Stimulated activated naive CD8-positive, alpha-beta T cell treated with anti-CD3 and anti-CD28 coated beads, Interleukin-15, amount 100 ng/mL, for 72 hours (primary cell): ENCODE results near the gene RILPL1.
A peak's percentile ranks its signal among the peaks of the same experiment; 100 is the strongest.
"Not testable (repeated sequence)": the region's sequence is repeated elsewhere in the genome, so short reads cannot be mapped to it uniquely, and the experiment has no call there.

ENCODE experiments used
- ATAC-seq: fragments of 150-1000 bp; cut with Tn5 transposase; 2 replicates; pipeline ENCODE4 v1.10.0; 2021; ENCODE audit warnings: mild to moderate bottlenecking, moderate library complexity
- DNase-seq, 2 donors: peaks; one replicate each; pipeline ENCODE4 v3.0.0; 2021 to 2022
- H3K27ac Mint-ChIP-seq, 2 donors: one replicate each; pipeline ENCODE4 v1.8.0; 2022; ENCODE audit warnings: mild to moderate bottlenecking in 2 of 2, mixed read lengths in 2 of 2, moderate library complexity in 2 of 2
- H3K27me3 Mint-ChIP-seq: one replicate; pipeline ENCODE4 v1.8.0; 2022; ENCODE audit warnings: mixed read lengths
- H3K4me1 Mint-ChIP-seq: one replicate; pipeline ENCODE4 v1.8.0; 2022; ENCODE audit warnings: mild to moderate bottlenecking, mixed read lengths
- H3K4me3 Mint-ChIP-seq, 2 donors: one replicate each; pipeline ENCODE4 v1.8.0; 2022; ENCODE audit warnings: mild to moderate bottlenecking in 2 of 2, mixed read lengths in 2 of 2, moderate library complexity in 1 of 2
- H3K9me3 Mint-ChIP-seq, 2 donors: one replicate each; pipeline ENCODE4 v1.8.0; 2022; ENCODE audit warnings: mixed read lengths in 2 of 2

The RILPL1 gene

GRCh38 chr12:123540899-123541662 is 7.6 kb upstream of the RILPL1 start:
- Mint-ChIP-seq H3K27me3 (no peaks in the 10 kb centered on the region), H3K9me3 (no peaks in the 10 kb centered on the region), H3K4me3 (no peak overlapping the region), H3K27ac (no peak overlapping the region), H3K4me1 (no peaks in the 10 kb centered on the region)
- no peak for ATAC-seq
- DNase-seq, result no peak

- not testable (repeated sequence) for H3K27me3 Mint-ChIP-seq, DNase-seq, ATAC-seq, H3K4me3 Mint-ChIP-seq, H3K27ac Mint-ChIP-seq, H3K9me3 Mint-ChIP-seq
- peaks cover 17% of the 10 kb centered on the region for H3K4me1 Mint-ChIP-seq
Measured at GRCh38 chr12:123535952-123536351, 2.4 kb upstream of the RILPL1 start.

- Mint-ChIP-seq H3K4me1 (peaks cover 17% of the 10 kb centered on the region), H3K4me3 (peak overlapping the region; percentile 71 to 80), H3K27me3 (no peaks in the 10 kb centered on the region), H3K27ac (peak overlapping the region; percentile 61 to 88), H3K9me3 (no peaks in the 10 kb centered on the region)
- DNase-seq (peak; percentile 20 to 40), ATAC-seq (peak; percentile 70)
Measured at GRCh38 chr12:123532808-123533649, 490 bp downstream of the RILPL1 start.

- peak overlapping the region; percentile 50 to 71 for H3K4me3 Mint-ChIP-seq
- no peaks in the 10 kb centered on the region for H3K9me3 Mint-ChIP-seq
- ATAC-seq (no peak), DNase-seq (no peak)
- no peaks in the 10 kb centered on the region for H3K27me3 Mint-ChIP-seq
- peaks cover 17% of the 10 kb centered on the region for H3K4me1 Mint-ChIP-seq
- no peak overlapping the region for H3K27ac Mint-ChIP-seq
Measured at GRCh38 chr12:123532019-123532418, 1.5 kb downstream of the RILPL1 start.

- Mint-ChIP-seq H3K27me3 (no peaks in the 10 kb centered on the region), H3K4me3 (no peak overlapping the region), H3K4me1 (peaks cover 17% of the 10 kb centered on the region), H3K27ac (no peak overlapping the region), H3K9me3 (no peaks in the 10 kb centered on the region)
- no peak for ATAC-seq
- DNase-seq, result no peak
Measured at GRCh38 chr12:123531091-123531490, 2.4 kb downstream of the RILPL1 start.

- DNase-seq (no peak), ATAC-seq (peak; percentile 27)
- Mint-ChIP-seq H3K27ac (no peak overlapping the region), H3K9me3 (no peaks in the 10 kb centered on the region), H3K4me1 (peaks cover 17% of the 10 kb centered on the region), H3K27me3 (no peaks in the 10 kb centered on the region), H3K4me3 (no peak overlapping the region)
Measured at GRCh38 chr12:123530668-123531067, 2.9 kb downstream of the RILPL1 start.

- no peak for DNase-seq
- no peak overlapping the region for H3K4me3 Mint-ChIP-seq
- H3K4me1 Mint-ChIP-seq, result peaks cover 17% of the 10 kb centered on the region
- no peaks in the 10 kb centered on the region for H3K27me3 Mint-ChIP-seq
- no peaks in the 10 kb centered on the region for H3K9me3 Mint-ChIP-seq
- no peak for ATAC-seq
- no peak overlapping the region for H3K27ac Mint-ChIP-seq
Measured at GRCh38 chr12:123529686-123530085, 3.8 kb downstream of the RILPL1 start.

- H3K27me3 Mint-ChIP-seq, result no peaks in the 10 kb centered on the region
- peaks cover 17% of the 10 kb centered on the region for H3K4me1 Mint-ChIP-seq
- H3K9me3 Mint-ChIP-seq, result no peaks in the 10 kb centered on the region
- ATAC-seq (no peak), DNase-seq (no peak)
- H3K4me3 Mint-ChIP-seq, result no peak overlapping the region
- no peak overlapping the region for H3K27ac Mint-ChIP-seq
Measured at GRCh38 chr12:123528858-123529257, 4.7 kb downstream of the RILPL1 start.

- Mint-ChIP-seq H3K4me1 (peaks cover under 1% of the 10 kb centered on the region), H3K4me3 (no peak overlapping the region), H3K27me3 (no peaks in the 10 kb centered on the region), H3K27ac (no peak overlapping the region), H3K9me3 (no peaks in the 10 kb centered on the region)
- DNase-seq (no peak), ATAC-seq (no peak)
Measured at GRCh38 chr12:123526542-123527080, 6.9 kb downstream of the RILPL1 start.

GRCh38 chr12:123524378-123524777 is 9.1 kb downstream of the RILPL1 start:
- ATAC-seq (no peak), DNase-seq (no peak)
- Mint-ChIP-seq H3K4me3 (no peak overlapping the region), H3K27ac (peak overlapping the region in 1 of 2 donors; percentile 8), H3K9me3 (no peaks in the 10 kb centered on the region), H3K27me3 (no peaks in the 10 kb centered on the region), H3K4me1 (no peaks in the 10 kb centered on the region)

GRCh38 chr12:123523518-123523917 is 10.0 kb downstream of the RILPL1 start:
- H3K27me3 Mint-ChIP-seq, result no peaks in the 10 kb centered on the region
- H3K27ac Mint-ChIP-seq, result no peak overlapping the region
- H3K4me3 Mint-ChIP-seq, result no peak overlapping the region
- no peak for DNase-seq
- no peaks in the 10 kb centered on the region for H3K4me1 Mint-ChIP-seq
- ATAC-seq, result no peak
- no peaks in the 10 kb centered on the region for H3K9me3 Mint-ChIP-seq

- H3K27ac Mint-ChIP-seq, result peak overlapping the region in 1 of 2 donors; percentile 45
- DNase-seq (no peak), ATAC-seq (no peak)
- H3K4me1 Mint-ChIP-seq, result no peaks in the 10 kb centered on the region
- no peaks in the 10 kb centered on the region for H3K27me3 Mint-ChIP-seq
- no peaks in the 10 kb centered on the region for H3K9me3 Mint-ChIP-seq
- no peak overlapping the region for H3K4me3 Mint-ChIP-seq
Measured at GRCh38 chr12:123522164-123522563, 11.4 kb downstream of the RILPL1 start.

GRCh38 chr12:123520567-123521474 is 12.7 kb downstream of the RILPL1 start:
- DNase-seq (no peak), ATAC-seq (no peak)
- H3K27me3 Mint-ChIP-seq, result no peaks in the 10 kb centered on the region
- no peaks in the 10 kb centered on the region for H3K4me1 Mint-ChIP-seq
- H3K9me3 Mint-ChIP-seq, result no peaks in the 10 kb centered on the region
- H3K4me3 Mint-ChIP-seq, result no peak overlapping the region
- no peak overlapping the region for H3K27ac Mint-ChIP-seq

GRCh38 chr12:123519141-123520001 is 14.1 kb downstream of the RILPL1 start:
- peak overlapping the region in 1 of 2 donors; percentile 5 for H3K27ac Mint-ChIP-seq
- H3K4me1 Mint-ChIP-seq, result no peaks in the 10 kb centered on the region
- no peaks in the 10 kb centered on the region for H3K9me3 Mint-ChIP-seq
- no peak for DNase-seq
- no peak for ATAC-seq
- H3K27me3 Mint-ChIP-seq, result no peaks in the 10 kb centered on the region
- H3K4me3 Mint-ChIP-seq, result no peak overlapping the region
